ENCODE results near the gene CDPF1. TPM values are rescaled to one million over a fixed set of nuclear protein-coding genes. Genes with fewer than 3 reads are reported as not detected.

CDPF1 gene
- total RNA-seq, 1 donor from 2014 or later, result 11.1 TPM

GRCh38 chr22:46295277-46295971, 45.3 kb upstream of the CDPF1 start:
- Mint-ChIP-seq H3K36me3 (ENCODE audit: unreplicated experiment) (peaks cover 18% of the 10 kb centered on the region), H3K27me3 (ENCODE audit: unreplicated experiment) (no peaks in the 10 kb centered on the region), H3K9me3 (ENCODE audit: unreplicated experiment) (peaks cover 2% of the 10 kb centered on the region), H3K4me3 (ENCODE audit: unreplicated experiment) (peak overlapping the region; percentile 89), H3K4me1 (ENCODE audit: unreplicated experiment) (peaks cover 42% of the 10 kb centered on the region), H3K27ac (ENCODE audit: unreplicated experiment) (peak overlapping the region; percentile 97)
- DNase-seq (ENCODE audit: extremely low spot score, unreplicated experiment), result no peak
- TF ChIP-seq CTCF (IDR thresholded peaks at IDR 0.05), result no peak

GRCh38 chr22:46294784-46295183, 44.7 kb upstream of the CDPF1 start:
- TF ChIP-seq CTCF (IDR thresholded peaks at IDR 0.05), result no peak
- Mint-ChIP-seq H3K27me3 (ENCODE audit: unreplicated experiment) (no peaks in the 10 kb centered on the region), H3K27ac (ENCODE audit: unreplicated experiment) (peak overlapping the region; percentile 62), H3K9me3 (ENCODE audit: unreplicated experiment) (peaks cover 2% of the 10 kb centered on the region), H3K4me3 (ENCODE audit: unreplicated experiment) (no peak overlapping the region), H3K36me3 (ENCODE audit: unreplicated experiment) (peaks cover 18% of the 10 kb centered on the region), H3K4me1 (ENCODE audit: unreplicated experiment) (peaks cover 40% of the 10 kb centered on the region)
- DNase-seq (ENCODE audit: extremely low spot score, unreplicated experiment), result no peak

- H3K36me3 Mint-ChIP-seq (ENCODE audit: unreplicated experiment), result peaks cover 18% of the 10 kb centered on the region
Measured at GRCh38 chr22:46293577-46294260, 43.6 kb upstream of the CDPF1 start.

GRCh38 chr22:46292732-46293131, 42.6 kb upstream of the CDPF1 start:
- Mint-ChIP-seq H3K9me3 (ENCODE audit: unreplicated experiment) (peaks cover 2% of the 10 kb centered on the region), H3K27me3 (ENCODE audit: unreplicated experiment) (no peaks in the 10 kb centered on the region), H3K36me3 (ENCODE audit: unreplicated experiment) (peaks cover 18% of the 10 kb centered on the region), H3K4me1 (ENCODE audit: unreplicated experiment) (peaks cover 31% of the 10 kb centered on the region), H3K4me3 (ENCODE audit: unreplicated experiment) (no peak overlapping the region), H3K27ac (ENCODE audit: unreplicated experiment) (peak overlapping the region; percentile 3)
- DNase-seq (ENCODE audit: extremely low spot score, unreplicated experiment), result no peak
- no peak for TF ChIP-seq CTCF (IDR thresholded peaks at IDR 0.05)

More at GRCh38 chr22:46293577-46294260, 43.6 kb upstream of the CDPF1 start:
- no peak overlapping the region for H3K4me3 Mint-ChIP-seq (ENCODE audit: unreplicated experiment)
- H3K27me3 Mint-ChIP-seq (ENCODE audit: unreplicated experiment), result no peaks in the 10 kb centered on the region
- peaks cover 2% of the 10 kb centered on the region for H3K9me3 Mint-ChIP-seq (ENCODE audit: unreplicated experiment)
- peaks cover 34% of the 10 kb centered on the region for H3K4me1 Mint-ChIP-seq (ENCODE audit: unreplicated experiment)
- TF ChIP-seq CTCF (IDR thresholded peaks at IDR 0.05), result no peak
- no peak for DNase-seq (ENCODE audit: extremely low spot score, unreplicated experiment)
- H3K27ac Mint-ChIP-seq (ENCODE audit: unreplicated experiment), result peak overlapping the region; percentile 41

- no peak for DNase-seq (ENCODE audit: extremely low spot score, unreplicated experiment)
- Mint-ChIP-seq H3K4me1 (ENCODE audit: unreplicated experiment) (peaks cover 26% of the 10 kb centered on the region), H3K27ac (ENCODE audit: unreplicated experiment) (no peak overlapping the region), H3K9me3 (ENCODE audit: unreplicated experiment) (peaks cover 2% of the 10 kb centered on the region), H3K36me3 (ENCODE audit: unreplicated experiment) (peaks cover 18% of the 10 kb centered on the region), H3K27me3 (ENCODE audit: unreplicated experiment) (no peaks in the 10 kb centered on the region), H3K4me3 (ENCODE audit: unreplicated experiment) (no peak overlapping the region)
- TF ChIP-seq CTCF (IDR thresholded peaks at IDR 0.05), result no peak
Measured at GRCh38 chr22:46292173-46292572, 42.1 kb upstream of the CDPF1 start.
